ENCODE results near the gene METTL9. TPM values are rescaled to one million over a fixed set of nuclear protein-coding genes. Genes with fewer than 3 reads are reported as not detected.

Gene METTL9
- total and polyA plus RNA-seq, 2 of the 13 experiments (the other 11 are each of a cell fraction or from before 2014, with no cell fraction given): 123 to 204 TPM

GRCh38 chr16:21628121-21628726 is 28.8 kb downstream of the METTL9 start (continued):
- no peak for TF ChIP-seq TRIM22 (IDR thresholded peaks at IDR 0.05)
- TF ChIP-seq ZNF790 (CRISPR knock-in tag; IDR thresholded peaks at IDR 0.05; ENCODE audit: borderline replicate concordance): no peak
- no peak for TF ChIP-seq ZNF775 (CRISPR knock-in tag; IDR thresholded peaks at IDR 0.05; ENCODE audit: borderline replicate concordance)
- TF ChIP-seq, protein P1, sequence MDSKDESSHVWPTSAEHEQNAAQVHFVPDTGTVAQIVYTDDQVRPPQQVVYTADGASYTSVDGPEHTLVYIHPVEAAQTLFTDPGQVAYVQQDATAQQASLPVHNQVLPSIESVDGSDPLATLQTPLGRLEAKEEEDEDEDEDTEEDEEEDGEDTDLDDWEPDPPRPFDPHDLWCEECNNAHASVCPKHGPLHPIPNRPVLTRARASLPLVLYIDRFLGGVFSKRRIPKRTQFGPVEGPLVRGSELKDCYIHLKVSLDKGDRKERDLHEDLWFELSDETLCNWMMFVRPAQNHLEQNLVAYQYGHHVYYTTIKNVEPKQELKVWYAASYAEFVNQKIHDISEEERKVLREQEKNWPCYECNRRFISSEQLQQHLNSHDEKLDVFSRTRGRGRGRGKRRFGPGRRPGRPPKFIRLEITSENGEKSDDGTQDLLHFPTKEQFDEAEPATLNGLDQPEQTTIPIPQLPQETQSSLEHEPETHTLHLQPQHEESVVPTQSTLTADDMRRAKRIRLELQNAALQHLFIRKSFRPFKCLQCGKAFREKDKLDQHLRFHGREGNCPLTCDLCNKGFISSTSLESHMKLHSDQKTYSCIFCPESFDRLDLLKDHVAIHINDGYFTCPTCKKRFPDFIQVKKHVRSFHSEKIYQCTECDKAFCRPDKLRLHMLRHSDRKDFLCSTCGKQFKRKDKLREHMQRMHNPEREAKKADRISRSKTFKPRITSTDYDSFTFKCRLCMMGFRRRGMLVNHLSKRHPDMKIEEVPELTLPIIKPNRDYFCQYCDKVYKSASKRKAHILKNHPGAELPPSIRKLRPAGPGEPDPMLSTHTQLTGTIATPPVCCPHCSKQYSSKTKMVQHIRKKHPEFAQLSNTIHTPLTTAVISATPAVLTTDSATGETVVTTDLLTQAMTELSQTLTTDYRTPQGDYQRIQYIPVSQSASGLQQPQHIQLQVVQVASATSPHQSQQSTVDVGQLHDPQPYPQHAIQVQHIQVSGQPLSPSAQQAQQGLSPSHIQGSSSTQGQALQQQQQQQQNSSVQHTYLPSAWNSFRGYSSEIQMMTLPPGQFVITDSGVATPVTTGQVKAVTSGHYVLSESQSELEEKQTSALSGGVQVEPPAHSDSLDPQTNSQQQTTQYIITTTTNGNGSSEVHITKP (CRISPR knock-in tag; IDR thresholded peaks at IDR 0.05; ENCODE audit: low read depth): no peak
- TF ChIP-seq, protein P2, sequence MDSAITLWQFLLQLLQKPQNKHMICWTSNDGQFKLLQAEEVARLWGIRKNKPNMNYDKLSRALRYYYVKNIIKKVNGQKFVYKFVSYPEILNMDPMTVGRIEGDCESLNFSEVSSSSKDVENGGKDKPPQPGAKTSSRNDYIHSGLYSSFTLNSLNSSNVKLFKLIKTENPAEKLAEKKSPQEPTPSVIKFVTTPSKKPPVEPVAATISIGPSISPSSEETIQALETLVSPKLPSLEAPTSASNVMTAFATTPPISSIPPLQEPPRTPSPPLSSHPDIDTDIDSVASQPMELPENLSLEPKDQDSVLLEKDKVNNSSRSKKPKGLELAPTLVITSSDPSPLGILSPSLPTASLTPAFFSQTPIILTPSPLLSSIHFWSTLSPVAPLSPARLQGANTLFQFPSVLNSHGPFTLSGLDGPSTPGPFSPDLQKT (CRISPR knock-in tag; IDR thresholded peaks at IDR 0.05; ENCODE audit: borderline replicate concordance): no peak
- TF ChIP-seq RBM22 (optimal IDR thresholded peaks at IDR 0.05; ENCODE audit: low read length): no peak
- TF ChIP-seq, protein P3, sequence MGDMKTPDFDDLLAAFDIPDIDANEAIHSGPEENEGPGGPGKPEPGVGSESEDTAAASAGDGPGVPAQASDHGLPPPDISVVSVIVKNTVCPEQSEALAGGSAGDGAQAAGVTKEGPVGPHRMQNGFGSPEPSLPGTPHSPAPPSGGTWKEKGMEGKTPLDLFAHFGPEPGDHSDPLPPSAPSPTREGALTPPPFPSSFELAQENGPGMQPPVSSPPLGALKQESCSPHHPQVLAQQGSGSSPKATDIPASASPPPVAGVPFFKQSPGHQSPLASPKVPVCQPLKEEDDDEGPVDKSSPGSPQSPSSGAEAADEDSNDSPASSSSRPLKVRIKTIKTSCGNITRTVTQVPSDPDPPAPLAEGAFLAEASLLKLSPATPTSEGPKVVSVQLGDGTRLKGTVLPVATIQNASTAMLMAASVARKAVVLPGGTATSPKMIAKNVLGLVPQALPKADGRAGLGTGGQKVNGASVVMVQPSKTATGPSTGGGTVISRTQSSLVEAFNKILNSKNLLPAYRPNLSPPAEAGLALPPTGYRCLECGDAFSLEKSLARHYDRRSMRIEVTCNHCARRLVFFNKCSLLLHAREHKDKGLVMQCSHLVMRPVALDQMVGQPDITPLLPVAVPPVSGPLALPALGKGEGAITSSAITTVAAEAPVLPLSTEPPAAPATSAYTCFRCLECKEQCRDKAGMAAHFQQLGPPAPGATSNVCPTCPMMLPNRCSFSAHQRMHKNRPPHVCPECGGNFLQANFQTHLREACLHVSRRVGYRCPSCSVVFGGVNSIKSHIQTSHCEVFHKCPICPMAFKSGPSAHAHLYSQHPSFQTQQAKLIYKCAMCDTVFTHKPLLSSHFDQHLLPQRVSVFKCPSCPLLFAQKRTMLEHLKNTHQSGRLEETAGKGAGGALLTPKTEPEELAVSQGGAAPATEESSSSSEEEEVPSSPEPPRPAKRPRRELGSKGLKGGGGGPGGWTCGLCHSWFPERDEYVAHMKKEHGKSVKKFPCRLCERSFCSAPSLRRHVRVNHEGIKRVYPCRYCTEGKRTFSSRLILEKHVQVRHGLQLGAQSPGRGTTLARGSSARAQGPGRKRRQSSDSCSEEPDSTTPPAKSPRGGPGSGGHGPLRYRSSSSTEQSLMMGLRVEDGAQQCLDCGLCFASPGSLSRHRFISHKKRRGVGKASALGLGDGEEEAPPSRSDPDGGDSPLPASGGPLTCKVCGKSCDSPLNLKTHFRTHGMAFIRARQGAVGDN (CRISPR knock-in tag; IDR thresholded peaks at IDR 0.05): no peak
- TF ChIP-seq FOXA1 (IDR thresholded peaks at IDR 0.05): no peak
- TF ChIP-seq FOXA1 (CRISPR knock-in tag; IDR thresholded peaks at IDR 0.05): peak; percentile 68
- peak; percentile 68; the same call in 1 of the 2 replicates for TF ChIP-seq ZNF121 (CRISPR knock-in tag; IDR thresholded peaks at IDR 0.05)
- TF ChIP-seq ATF6 (CRISPR knock-in tag; conservative IDR thresholded peaks at IDR 0.05): no peak
- TF ChIP-seq ZNF746 (CRISPR knock-in tag; IDR thresholded peaks at IDR 0.05): no peak
- TF ChIP-seq, protein P4, sequence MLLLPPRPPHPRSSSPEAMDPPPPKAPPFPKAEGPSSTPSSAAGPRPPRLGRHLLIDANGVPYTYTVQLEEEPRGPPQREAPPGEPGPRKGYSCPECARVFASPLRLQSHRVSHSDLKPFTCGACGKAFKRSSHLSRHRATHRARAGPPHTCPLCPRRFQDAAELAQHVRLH (CRISPR knock-in tag; IDR thresholded peaks at IDR 0.05; ENCODE audit: borderline replicate concordance, low read depth): no peak
- TF ChIP-seq PHF21A (CRISPR knock-in tag; IDR thresholded peaks at IDR 0.05): 0 out of 2 replicates have a peak, but pooled peaks have one; percentile 52
- peak; percentile 55; the same call in 1 of the 2 replicates for TF ChIP-seq KAT8 (CRISPR knock-in tag; IDR thresholded peaks at IDR 0.05)
- TF ChIP-seq ZNF782 (CRISPR knock-in tag; IDR thresholded peaks at IDR 0.05; ENCODE audit: borderline replicate concordance): no peak
- TF ChIP-seq ZNF256 (CRISPR knock-in tag; conservative IDR thresholded peaks at IDR 0.05): no peak

Data from HepG2 (cell line).